Ectodermal cell (in vitro differentiated cells): ENCODE data around the gene AKAP13.
"Not testable (repeated sequence)": the region's sequence is repeated elsewhere in the genome, so short reads cannot be mapped to it uniquely, and the experiment has no call there.

Source experiments
- H3K27ac ChIP-seq: 2 replicates; pipeline ENCODE4 v1.7.0; 2013; ENCODE audit warnings: mild to moderate bottlenecking, low read depth, low read length; ENCODE audit not compliant: insufficient read depth, poor library complexity, severe bottlenecking
- H3K27me3 ChIP-seq: 2 replicates; pipeline ENCODE4 v1.7.0; 2013; ENCODE audit warnings: mild to moderate bottlenecking, low read length; ENCODE audit not compliant: insufficient read depth, control insufficient read depth, poor library complexity, severe bottlenecking
- H3K36me3 ChIP-seq: one replicate; pipeline ENCODE4 v1.7.0; 2013; ENCODE audit warnings: low read length; ENCODE audit not compliant: control insufficient read depth, insufficient read depth
- H3K4me1 ChIP-seq: one replicate; pipeline ENCODE4 v1.7.0; 2013; ENCODE audit warnings: low read length; ENCODE audit not compliant: control insufficient read depth, insufficient read depth
- H3K4me3 ChIP-seq: 2 replicates; pipeline ENCODE4 v1.7.0; 2013; ENCODE audit warnings: low read depth, low read length, control low read depth; ENCODE audit not compliant: insufficient read depth
- H3K9me3 ChIP-seq: 2 replicates; pipeline ENCODE4 v1.7.0; 2013; ENCODE audit warnings: mild to moderate bottlenecking, low read length, moderate library complexity; ENCODE audit not compliant: control insufficient read depth
- WGBS, 2 experiments: methylation state at CpG; one replicate each; pipeline ENCODE4 v1.1.7; 2013; ENCODE audit warnings: missing lambda C conversion rate in 2 of 2; 5-methylcytosine and 5-hydroxymethylcytosine counted together

AKAP13 gene

DNA sequence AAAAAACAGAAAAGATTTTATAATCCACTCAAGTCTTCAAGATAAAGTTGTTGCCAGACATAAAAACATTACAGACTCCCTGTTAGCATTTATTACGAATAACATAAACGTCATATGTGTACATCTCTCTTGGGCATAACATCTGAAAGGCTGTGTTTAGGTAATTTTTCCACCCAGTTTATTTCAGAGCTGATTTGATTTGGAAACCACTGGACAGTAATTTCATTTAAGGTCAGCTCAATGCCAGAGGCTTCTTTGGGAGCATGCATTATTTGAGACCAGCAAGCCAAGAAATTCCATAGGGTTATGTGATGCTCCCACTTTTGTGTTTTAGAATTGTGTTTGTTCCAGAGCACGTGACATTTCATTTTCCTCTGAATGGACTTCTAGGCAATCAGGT, 196.0 kb downstream of the AKAP13 start:
- Histone ChIP-seq H3K27me3 (no peaks in the 10 kb centered on the region), H3K9me3 (no peaks in the 10 kb centered on the region), H3K27ac (no peak overlapping the region), H3K4me1 (no peaks in the 10 kb centered on the region), H3K36me3 (peaks cover 10% of the 10 kb centered on the region), H3K4me3 (no peak overlapping the region)
- 96 to 97% methylated on average over 3 of the region's 3 CpGs for WGBS, 2 experiments

DNA sequence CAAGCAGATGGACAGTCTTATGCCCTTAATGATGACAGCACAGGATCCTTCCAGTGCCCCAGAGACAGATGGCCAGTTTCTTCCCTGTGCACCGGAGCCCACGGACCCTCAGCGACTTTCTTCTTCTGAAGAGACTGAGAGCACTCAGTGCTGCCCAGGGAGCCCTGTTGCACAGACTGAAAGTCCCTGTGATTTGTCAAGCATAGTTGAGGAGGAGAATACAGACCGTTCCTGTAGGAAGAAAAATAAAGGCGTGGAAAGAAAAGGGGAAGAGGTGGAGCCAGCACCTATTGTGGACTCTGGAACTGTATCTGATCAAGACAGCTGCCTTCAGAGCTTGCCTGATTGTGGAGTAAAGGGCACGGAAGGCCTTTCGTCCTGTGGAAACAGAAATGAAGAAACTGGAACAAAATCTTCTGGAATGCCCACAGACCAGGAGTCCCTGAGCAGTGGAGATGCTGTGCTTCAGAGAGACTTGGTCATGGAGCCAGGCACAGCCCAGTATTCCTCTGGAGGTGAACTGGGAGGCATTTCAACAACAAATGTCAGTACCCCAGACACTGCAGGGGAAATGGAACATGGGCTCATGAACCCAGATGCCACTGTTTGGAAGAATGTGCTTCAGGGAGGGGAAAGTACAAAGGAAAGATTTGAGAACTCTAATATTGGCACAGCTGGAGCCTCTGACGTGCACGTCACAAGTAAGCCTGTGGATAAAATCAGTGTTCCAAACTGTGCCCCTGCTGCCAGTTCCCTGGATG, 198.7 kb downstream of the AKAP13 start:
- no peak overlapping the region for H3K27ac ChIP-seq
- no peaks in the 10 kb centered on the region for H3K27me3 ChIP-seq
- H3K4me3 ChIP-seq, result no peak overlapping the region
- 94% methylated on average over 9 of the region's 9 CpGs for WGBS, 2 experiments
- H3K4me1 ChIP-seq, result peaks cover 18% of the 10 kb centered on the region
- no peaks in the 10 kb centered on the region for H3K9me3 ChIP-seq
- H3K36me3 ChIP-seq, result peaks cover 10% of the 10 kb centered on the region

DNA sequence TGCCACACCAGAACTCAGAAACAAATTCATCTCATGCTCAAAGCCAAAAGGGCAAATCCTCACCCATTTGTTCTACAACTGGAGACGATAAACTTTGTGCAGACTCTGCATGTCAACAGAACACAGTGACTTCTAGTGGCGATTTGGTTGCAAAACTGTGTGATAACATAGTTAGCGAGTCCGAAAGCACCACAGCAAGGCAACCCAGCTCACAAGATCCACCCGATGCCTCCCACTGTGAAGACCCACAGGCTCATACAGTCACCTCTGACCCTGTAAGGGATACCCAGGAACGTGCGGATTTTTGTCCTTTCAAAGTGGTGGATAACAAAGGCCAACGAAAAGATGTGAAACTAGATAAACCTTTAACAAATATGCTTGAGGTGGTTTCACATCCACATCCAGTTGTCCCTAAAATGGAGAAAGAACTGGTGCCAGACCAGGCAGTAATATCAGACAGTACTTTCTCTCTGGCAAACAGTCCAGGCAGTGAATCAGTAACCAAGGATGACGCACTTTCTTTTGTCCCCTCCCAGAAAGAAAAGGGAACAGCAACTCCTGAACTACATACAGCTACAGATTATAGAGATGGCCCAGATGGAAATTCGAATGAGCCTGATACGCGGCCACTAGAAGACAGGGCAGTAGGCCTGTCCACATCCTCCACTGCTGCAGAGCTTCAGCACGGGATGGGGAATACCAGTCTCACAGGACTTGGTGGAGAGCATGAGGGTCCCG, 199.7 kb downstream of the AKAP13 start:
- Histone ChIP-seq H3K9me3 (no peaks in the 10 kb centered on the region), H3K4me3 (no peak overlapping the region), H3K36me3 (peaks cover 10% of the 10 kb centered on the region), H3K27me3 (no peaks in the 10 kb centered on the region), H3K4me1 (peaks cover 18% of the 10 kb centered on the region), H3K27ac (no peak overlapping the region)
- WGBS, 2 experiments, result 94% methylated on average over 14 of the region's 14 CpGs

DNA sequence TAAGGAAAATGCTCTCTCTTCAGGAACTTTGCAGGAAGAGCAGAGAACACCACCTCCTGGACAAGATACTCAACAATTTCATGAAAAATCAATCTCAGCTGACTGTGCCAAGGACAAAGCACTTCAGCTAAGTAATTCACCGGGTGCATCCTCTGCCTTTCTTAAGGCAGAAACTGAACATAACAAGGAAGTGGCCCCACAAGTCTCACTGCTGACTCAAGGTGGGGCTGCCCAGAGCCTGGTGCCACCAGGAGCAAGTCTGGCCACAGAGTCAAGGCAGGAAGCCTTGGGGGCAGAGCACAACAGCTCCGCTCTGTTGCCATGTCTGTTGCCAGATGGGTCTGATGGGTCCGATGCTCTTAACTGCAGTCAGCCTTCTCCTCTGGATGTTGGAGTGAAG, 200.5 kb downstream of the AKAP13 start:
- no peak overlapping the region for H3K4me3 ChIP-seq
- 94 to 97% methylated on average over 3 of the region's 3 CpGs for whole genome bisulfite sequencing, 2 experiments
- H3K27me3 ChIP-seq, result no peaks in the 10 kb centered on the region
- H3K27ac ChIP-seq, result no peak overlapping the region
- H3K4me1 ChIP-seq, result peaks cover 18% of the 10 kb centered on the region
- H3K9me3 ChIP-seq, result no peaks in the 10 kb centered on the region
- H3K36me3 ChIP-seq, result peaks cover 10% of the 10 kb centered on the region

DNA sequence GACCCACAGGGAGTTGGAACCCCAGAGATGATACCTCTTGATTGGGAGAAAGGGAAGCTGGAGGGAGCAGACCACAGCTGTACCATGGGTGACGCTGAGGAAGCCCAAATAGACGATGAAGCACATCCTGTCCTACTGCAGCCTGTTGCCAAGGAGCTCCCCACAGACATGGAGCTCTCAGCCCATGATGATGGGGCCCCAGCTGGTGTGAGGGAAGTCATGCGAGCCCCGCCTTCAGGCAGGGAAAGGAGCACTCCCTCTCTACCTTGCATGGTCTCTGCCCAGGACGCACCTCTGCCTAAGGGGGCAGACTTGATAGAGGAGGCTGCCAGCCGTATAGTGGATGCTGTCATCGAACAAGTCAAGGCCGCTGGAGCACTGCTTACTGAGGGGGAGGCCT, 201.1 kb downstream of the AKAP13 start:
- 95 to 96% methylated on average over 8 of the region's 8 CpGs for WGBS, 2 experiments
- H3K27me3 ChIP-seq, result no peaks in the 10 kb centered on the region
- H3K36me3 ChIP-seq, result peaks cover 13% of the 10 kb centered on the region
- no peaks in the 10 kb centered on the region for H3K9me3 ChIP-seq
- no peak overlapping the region for H3K4me3 ChIP-seq
- H3K27ac ChIP-seq, result no peak overlapping the region
- peaks cover 18% of the 10 kb centered on the region for H3K4me1 ChIP-seq

DNA sequence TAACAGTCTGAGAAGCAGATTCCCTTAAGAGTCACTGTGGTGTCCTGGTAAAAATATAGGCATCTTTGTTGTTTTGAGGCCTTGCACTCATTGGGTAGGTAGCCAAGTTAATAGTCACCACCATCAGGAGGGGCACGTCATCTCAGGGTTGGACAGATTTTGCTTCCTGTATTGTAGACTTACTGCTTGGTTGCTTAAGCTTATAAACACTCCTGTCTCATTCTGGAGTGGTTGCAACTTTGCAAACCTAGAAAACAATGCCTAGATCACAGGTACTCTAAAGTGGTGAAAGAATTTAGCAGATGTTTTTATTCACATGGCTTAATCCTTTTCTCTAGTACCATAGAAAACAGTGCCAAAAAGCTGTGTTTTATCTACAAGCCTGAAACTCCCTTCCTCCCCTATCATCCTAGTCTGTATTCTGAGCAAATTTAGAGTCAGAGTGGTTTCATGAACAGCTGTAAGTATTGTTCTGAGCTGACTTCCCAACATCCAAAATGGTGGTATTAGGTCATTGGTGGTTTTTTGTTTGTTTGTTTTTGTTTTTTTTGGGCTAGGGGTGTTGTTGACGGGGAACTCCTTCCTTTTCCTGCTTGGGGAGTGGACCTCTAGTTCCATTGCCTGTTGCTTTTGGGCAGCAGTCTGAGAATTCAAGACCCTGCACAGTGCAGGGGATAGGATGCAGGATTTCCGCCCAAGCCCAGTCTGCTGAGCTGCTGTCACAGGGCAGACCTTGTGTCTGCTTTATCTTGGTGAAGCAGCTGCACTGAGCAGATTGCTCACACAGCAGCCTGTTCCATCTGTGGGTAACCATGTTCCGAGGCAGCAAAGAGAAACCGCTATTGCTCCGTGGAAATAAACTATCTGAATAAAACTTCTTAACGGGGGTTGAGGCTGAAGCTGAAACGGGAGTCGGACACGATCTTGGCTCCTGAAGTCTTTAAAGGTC, 202.0 kb downstream of the AKAP13 start:
- H3K4me1 ChIP-seq, result peaks cover 18% of the 10 kb centered on the region
- H3K4me3 ChIP-seq, result no peak overlapping the region
- H3K27me3 ChIP-seq, result no peaks in the 10 kb centered on the region
- H3K9me3 ChIP-seq, result no peaks in the 10 kb centered on the region
- WGBS, 2 experiments, result 93 to 95% methylated on average over 10 of the region's 10 CpGs
- H3K36me3 ChIP-seq, result peaks cover 20% of the 10 kb centered on the region
- H3K27ac ChIP-seq, result no peak overlapping the region

DNA sequence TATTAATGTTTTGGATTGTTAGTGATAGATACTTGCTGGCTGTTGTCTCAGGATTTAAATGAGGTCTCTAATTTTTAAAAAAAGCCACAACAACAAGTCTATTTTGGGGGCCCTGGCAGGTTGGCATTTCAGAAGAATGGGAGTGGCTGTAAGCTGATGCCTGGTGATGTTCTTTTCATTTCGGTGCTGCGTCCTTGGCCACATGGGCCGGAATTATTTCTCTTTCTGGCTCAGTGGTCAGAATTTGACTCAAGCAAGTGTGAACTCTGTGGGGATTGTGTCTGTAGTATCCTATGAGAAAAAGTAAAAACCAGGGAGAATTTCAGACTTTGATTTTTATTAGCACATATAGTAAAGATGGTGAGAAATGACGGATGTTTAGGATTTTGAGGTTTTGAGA, 203.0 kb downstream of the AKAP13 start:
- peaks cover 20% of the 10 kb centered on the region for H3K36me3 ChIP-seq
- no peak overlapping the region for H3K27ac ChIP-seq
- no peak overlapping the region for H3K4me3 ChIP-seq
- H3K27me3 ChIP-seq, result no peaks in the 10 kb centered on the region
- whole genome bisulfite sequencing, 2 experiments, result 85 to 88% methylated on average over 4 of the region's 4 CpGs
- peaks cover 18% of the 10 kb centered on the region for H3K4me1 ChIP-seq
- no peaks in the 10 kb centered on the region for H3K9me3 ChIP-seq

DNA sequence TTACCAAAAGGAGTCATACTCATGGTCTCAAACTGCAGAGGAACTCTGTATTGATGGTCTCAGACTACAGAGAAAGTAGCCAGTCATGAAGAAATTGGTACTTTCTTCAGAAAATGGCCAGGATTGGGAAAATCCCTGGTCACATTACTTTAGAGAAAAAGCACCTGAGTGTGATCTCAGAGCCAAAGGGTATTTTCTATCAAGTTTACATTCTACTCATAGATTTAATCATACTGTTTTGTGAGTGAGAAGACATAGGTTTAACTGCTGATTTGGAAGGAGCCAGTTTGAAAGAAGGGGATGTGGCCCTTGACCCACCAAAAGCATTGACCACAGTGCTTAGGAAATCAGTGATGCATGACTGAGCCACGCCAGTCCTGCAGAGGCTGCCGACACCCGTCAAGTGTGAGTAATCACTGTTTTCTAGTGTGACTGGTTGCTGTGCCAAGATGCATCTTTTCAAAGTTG, 203.6 kb downstream of the AKAP13 start:
- Histone ChIP-seq H3K27me3 (no peaks in the 10 kb centered on the region), H3K36me3 (peaks cover 20% of the 10 kb centered on the region), H3K9me3 (no peaks in the 10 kb centered on the region), H3K4me1 (peaks cover 18% of the 10 kb centered on the region), H3K27ac (no peak overlapping the region), H3K4me3 (no peak overlapping the region)
- 51 to 67% methylated on average over 3 of the region's 3 CpGs for WGBS, 2 experiments

DNA sequence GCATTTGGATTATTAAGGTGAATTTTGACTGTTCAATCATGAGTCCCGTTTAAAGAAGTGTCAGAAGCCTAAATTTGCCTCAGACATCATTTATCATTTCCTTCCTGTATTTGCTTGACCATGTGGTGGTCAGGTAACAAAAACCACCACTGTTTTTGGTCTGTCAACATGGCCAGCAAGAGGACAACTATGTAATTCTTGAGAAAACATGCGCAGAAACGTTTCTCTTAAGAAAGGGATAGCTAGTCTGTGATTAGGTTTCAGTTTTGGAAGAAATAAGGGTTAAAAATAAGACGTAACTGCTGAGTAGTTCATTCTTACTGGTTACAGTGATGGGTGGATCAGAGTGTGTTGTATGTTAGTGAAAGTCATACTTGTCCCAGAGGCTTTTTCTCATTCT, 204.5 kb downstream of the AKAP13 start:
- Histone ChIP-seq H3K36me3 (peaks cover 20% of the 10 kb centered on the region), H3K9me3 (no peaks in the 10 kb centered on the region), H3K27me3 (no peaks in the 10 kb centered on the region), H3K27ac (no peak overlapping the region), H3K4me3 (no peak overlapping the region), H3K4me1 (peaks cover 18% of the 10 kb centered on the region)
- 73 to 93% methylated on average over 3 to 4 of the region's 4 CpGs for WGBS, 2 experiments

DNA sequence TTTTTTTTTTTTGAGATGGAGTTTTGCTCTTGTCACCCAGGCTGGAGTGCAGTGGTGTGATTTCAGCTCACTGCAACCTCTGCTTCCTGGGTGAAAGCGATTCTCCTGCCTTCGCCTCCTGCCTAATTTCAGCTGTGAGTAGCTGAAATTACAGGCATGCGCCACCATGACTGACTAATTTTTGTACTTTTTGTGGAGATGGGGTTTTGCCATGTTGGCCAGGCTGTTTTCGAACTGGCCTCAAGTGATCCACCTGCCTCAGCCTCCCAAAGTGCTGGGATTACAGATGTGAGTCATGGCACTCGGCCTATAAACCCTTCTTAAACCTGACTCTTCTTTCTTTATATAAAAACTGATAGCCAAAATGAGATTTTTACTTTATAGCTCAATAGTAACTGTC, 205.8 kb downstream of the AKAP13 start:
- WGBS, 2 experiments, result 97 to 98% methylated on average over 5 of the region's 5 CpGs
- peaks cover 18% of the 10 kb centered on the region for H3K4me1 ChIP-seq
- H3K9me3 ChIP-seq, H3K4me3 ChIP-seq, H3K27ac ChIP-seq, H3K27me3 ChIP-seq: not testable (repeated sequence)
- H3K36me3 ChIP-seq, result peaks cover 11% of the 10 kb centered on the region
